ENCODE measurements around the gene MBLAC2.

The MBLAC2 gene

GRCh38 chr5:90472783-90473395 lies 1.7 kb downstream of the MBLAC2 start:
- in situ Hi-C loops (cut with MboI; ENCODE audit: low sequenced_read_pairs), result no loop called here

- in situ Hi-C loops (cut with MboI; ENCODE audit: low sequenced_read_pairs), result no loop called here
Measured at GRCh38 chr5:90461288-90461687, 13.3 kb downstream of the MBLAC2 start.

GRCh38 chr5:90446961-90447360 lies 27.6 kb downstream of the MBLAC2 start:
- in situ Hi-C loops (cut with MboI; ENCODE audit: low sequenced_read_pairs), result no loop called here

GRCh38 chr5:90440644-90441043 lies 33.9 kb downstream of the MBLAC2 start:
- in situ Hi-C loops (cut with MboI; ENCODE audit: low sequenced_read_pairs), result no loop called here

GRCh38 chr5:90438100-90438499 lies 36.5 kb downstream of the MBLAC2 start:
- in situ Hi-C loops (cut with MboI; ENCODE audit: low sequenced_read_pairs), result no loop called here

- in situ Hi-C loops (cut with MboI; ENCODE audit: low sequenced_read_pairs), result no loop called here
Measured at GRCh38 chr5:90437663-90438062, 36.9 kb downstream of the MBLAC2 start.

- in situ Hi-C loops (cut with MboI; ENCODE audit: low sequenced_read_pairs), result no loop called here
Measured at GRCh38 chr5:90434116-90434714, 40.4 kb downstream of the MBLAC2 start.

- in situ Hi-C loops (cut with MboI; ENCODE audit: low sequenced_read_pairs), result no loop called here
Measured at GRCh38 chr5:90424245-90424644, 50.3 kb downstream of the MBLAC2 start.

- in situ Hi-C loops (cut with MboI; ENCODE audit: low sequenced_read_pairs), result no loop called here
Measured at GRCh38 chr5:90421136-90421535, 53.4 kb downstream of the MBLAC2 start.

GRCh38 chr5:90418214-90418613 lies 56.4 kb downstream of the MBLAC2 start:
- in situ Hi-C loops (cut with MboI; ENCODE audit: low sequenced_read_pairs), result no loop called here

- in situ Hi-C loops (cut with MboI; ENCODE audit: low sequenced_read_pairs), result no loop called here
Measured at GRCh38 chr5:90410178-90410762, 64.3 kb downstream of the MBLAC2 start.

- in situ Hi-C loops (cut with MboI; ENCODE audit: low sequenced_read_pairs), result no loop called here
Measured at GRCh38 chr5:90409318-90410177, 65.0 kb downstream of the MBLAC2 start, which contains the start of gene CETN3. CETN3 (minus strand) TSS chr5:90409756; CDS start chr5:90409661, 95 bp downstream.

- in situ Hi-C loops (cut with MboI; ENCODE audit: low sequenced_read_pairs), result no loop called here
Measured at GRCh38 chr5:90408571-90409317, 65.8 kb downstream of the MBLAC2 start.

All from hTERT RPE-1 (cell line).